Measurements from ENCODE around the gene TRIM9.

The TRIM9 gene

DNA sequence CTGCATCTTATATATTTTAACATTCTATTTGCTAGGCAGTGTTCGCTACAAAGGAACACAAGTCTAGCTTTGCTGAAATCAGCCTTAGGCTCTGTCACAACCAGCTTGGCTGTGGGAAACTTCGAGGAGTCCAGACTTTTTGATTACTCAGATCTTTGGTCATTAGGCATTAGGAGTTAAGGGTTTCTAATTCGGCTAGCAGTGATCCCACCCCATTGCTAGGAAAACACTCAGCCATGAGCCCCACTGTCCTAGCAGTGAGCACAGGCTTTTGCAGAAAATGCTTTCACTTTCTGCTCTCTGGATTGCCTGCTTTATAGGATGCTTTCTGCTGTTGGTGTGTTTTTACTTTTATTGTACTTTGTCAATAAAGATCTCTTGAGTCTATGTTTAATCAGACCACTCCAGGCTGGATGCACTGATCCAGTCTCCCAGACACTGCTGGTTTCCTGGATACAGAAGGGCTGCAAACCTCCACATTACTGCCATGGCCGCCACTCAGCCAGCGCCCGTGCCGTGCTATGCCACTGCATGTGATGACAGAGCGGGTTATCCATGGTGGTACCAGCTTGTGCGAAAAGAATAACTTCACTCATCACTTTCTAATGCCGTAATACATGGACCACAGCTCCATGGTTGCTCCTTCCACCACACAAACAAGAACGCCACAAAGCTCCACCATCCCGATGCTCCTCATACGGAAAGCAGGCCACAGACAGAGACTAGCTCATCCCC lies 109.6 kb downstream of the TRIM9 start:
- ChIA-PET CTCF (no interaction called here), POLR2A (ENCODE audit: low non-redundant PET) (no interaction called here)
- TF ChIP-seq, protein P1, sequence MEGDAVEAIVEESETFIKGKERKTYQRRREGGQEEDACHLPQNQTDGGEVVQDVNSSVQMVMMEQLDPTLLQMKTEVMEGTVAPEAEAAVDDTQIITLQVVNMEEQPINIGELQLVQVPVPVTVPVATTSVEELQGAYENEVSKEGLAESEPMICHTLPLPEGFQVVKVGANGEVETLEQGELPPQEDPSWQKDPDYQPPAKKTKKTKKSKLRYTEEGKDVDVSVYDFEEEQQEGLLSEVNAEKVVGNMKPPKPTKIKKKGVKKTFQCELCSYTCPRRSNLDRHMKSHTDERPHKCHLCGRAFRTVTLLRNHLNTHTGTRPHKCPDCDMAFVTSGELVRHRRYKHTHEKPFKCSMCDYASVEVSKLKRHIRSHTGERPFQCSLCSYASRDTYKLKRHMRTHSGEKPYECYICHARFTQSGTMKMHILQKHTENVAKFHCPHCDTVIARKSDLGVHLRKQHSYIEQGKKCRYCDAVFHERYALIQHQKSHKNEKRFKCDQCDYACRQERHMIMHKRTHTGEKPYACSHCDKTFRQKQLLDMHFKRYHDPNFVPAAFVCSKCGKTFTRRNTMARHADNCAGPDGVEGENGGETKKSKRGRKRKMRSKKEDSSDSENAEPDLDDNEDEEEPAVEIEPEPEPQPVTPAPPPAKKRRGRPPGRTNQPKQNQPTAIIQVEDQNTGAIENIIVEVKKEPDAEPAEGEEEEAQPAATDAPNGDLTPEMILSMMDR (conservative IDR thresholded peaks at IDR 0.05; ENCODE audit: low read depth): no peak
- no peak overlapping the region for H3K27ac ChIP-seq
- DNase-seq (ENCODE audit: low spot score): no peak

DNA sequence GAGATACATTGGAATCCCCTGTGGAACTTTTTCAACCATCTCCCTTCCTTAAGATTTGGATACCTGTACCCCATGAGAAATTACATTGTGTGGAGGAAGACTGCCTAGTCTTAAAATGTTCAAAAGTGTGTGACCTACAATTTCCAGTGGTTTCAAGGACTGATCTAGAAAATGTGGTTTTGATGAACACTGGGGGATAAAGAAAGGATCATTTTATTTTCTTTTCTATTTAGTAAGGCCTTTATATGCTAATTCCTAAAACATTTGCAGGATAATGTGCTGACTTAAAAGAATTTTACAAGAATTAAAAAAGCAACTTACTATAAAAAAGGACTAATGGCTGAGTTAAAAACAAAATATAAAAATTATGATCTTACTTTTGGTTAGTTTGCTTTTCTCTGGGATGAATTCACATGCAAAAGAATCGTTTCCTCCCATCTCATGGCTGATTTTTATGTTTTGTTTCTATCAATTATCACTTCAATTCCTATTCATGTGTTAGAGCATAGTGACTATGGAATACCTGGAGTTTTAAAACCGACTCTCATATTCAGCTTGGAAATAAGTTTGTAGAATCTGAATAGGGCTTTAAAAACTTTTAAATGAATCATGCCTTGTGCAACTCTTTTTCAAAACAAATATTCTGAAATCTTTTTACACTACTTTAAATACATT lies 110.7 kb downstream of the TRIM9 start:
- ChIA-PET CTCF (no interaction called here), POLR2A (ENCODE audit: low non-redundant PET) (no interaction called here)
- TF ChIP-seq, protein P1 (conservative IDR thresholded peaks at IDR 0.05; ENCODE audit: low read depth): no peak
- no peak for DNase-seq (ENCODE audit: low spot score)
- no peak overlapping the region for H3K27ac ChIP-seq

DNA sequence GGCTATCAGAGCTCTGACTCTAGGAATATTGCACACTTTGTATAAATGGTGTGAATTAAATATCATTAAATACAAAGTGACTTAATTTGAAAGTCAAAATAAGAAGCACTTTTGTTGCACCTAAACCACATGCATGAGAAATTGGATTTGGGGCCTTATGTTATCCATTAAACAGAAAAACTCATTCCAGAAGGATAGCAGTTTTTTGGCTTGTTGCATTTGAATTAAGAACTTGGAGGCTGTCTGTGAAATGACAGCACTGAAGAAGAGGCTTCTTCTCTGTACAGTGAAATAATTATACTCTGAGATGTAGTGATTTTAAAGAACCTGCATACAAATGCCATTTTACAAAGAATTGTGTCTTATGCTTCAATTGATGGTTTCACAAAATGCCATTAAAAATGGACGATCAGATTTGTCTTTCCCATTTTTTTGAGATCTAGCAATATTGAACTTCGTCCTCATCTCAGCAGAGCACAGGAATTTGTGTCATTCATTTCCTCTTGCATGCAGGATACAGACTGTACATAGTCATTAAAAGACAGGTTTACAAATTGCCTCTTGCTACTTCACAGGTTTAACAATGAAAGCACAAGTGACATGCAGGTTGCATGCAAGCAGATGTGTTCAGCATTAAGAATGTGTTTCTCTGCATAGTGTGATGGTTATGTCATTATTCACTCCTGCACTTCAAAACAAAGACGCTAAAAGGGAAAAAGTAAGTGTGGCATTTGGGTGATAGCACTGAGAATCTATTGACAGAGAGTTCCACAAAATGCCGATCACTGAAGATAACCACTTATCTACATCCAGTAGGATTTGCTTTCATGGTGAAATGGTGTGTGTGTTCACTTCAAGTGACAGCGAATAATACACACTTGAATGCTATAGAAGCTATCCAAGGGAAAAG lies 114.7 kb downstream of the TRIM9 start:
- CTCF ChIA-PET: no interaction called here

DNA sequence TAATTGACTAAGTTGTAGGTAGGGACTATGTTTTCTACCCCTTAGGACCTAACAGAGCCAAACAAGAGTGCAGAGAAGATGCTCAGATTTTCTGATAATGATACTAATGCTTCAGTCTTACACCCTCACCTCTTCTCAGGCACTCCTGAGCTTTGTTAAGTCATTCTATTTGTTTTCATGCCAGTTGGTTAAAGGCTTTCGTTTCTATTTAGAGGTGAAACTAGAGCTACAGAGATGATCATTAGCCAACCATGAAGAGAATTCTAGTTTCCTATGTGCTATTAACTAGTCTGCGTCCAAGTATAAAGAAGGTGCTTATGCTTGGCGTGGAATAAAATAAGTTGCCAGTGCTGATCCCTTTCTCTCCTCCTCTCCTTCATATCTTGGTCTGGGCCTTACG lies 116.0 kb downstream of the TRIM9 start:
- CTCF ChIA-PET: interaction anchor here (0.5 kb wide), 1 partner anchor 1167 kb away, joined by 3 read pairs; no protein-coding TSS in a partner anchor
- TF ChIP-seq, protein P1 (conservative IDR thresholded peaks at IDR 0.05; ENCODE audit: low read depth): no peak
- H3K27ac ChIP-seq: no peak overlapping the region
- DNase-seq (ENCODE audit: low spot score): no peak
- POLR2A ChIA-PET (ENCODE audit: low non-redundant PET): no interaction called here

More for the DNA sequence above, 114.7 kb downstream of the TRIM9 start:
- POLR2A ChIA-PET (ENCODE audit: low non-redundant PET): no interaction called here
- TF ChIP-seq, protein P1 (conservative IDR thresholded peaks at IDR 0.05; ENCODE audit: low read depth): no peak
- no peak overlapping the region for H3K27ac ChIP-seq
- no peak for DNase-seq (ENCODE audit: low spot score)

DNA sequence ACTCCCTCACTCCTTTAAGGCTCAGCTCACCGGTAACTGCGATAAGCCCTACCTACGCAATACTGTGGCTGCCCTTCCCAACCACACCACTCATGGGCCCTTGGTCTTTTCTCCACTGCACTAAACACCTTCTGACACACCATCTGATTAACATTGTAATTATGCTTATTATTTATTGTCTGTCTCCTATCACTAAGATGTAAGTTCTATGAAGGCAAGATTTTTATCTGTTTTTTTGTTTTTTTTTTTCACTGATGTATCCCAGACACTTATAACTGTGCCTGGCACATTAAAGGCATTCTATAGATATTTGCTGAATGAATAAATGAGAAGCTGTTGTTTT lies 116.4 kb downstream of the TRIM9 start:
- TF ChIP-seq, protein P1 (conservative IDR thresholded peaks at IDR 0.05; ENCODE audit: low read depth): no peak
- ChIA-PET POLR2A (ENCODE audit: low non-redundant PET) (no interaction called here), CTCF (interaction anchor here (0.5 kb wide), 1 partner anchor 1168 kb away, joined by 3 read pairs; no protein-coding TSS in a partner anchor)
- DNase-seq (ENCODE audit: low spot score): no peak
- no peak overlapping the region for H3K27ac ChIP-seq

DNA sequence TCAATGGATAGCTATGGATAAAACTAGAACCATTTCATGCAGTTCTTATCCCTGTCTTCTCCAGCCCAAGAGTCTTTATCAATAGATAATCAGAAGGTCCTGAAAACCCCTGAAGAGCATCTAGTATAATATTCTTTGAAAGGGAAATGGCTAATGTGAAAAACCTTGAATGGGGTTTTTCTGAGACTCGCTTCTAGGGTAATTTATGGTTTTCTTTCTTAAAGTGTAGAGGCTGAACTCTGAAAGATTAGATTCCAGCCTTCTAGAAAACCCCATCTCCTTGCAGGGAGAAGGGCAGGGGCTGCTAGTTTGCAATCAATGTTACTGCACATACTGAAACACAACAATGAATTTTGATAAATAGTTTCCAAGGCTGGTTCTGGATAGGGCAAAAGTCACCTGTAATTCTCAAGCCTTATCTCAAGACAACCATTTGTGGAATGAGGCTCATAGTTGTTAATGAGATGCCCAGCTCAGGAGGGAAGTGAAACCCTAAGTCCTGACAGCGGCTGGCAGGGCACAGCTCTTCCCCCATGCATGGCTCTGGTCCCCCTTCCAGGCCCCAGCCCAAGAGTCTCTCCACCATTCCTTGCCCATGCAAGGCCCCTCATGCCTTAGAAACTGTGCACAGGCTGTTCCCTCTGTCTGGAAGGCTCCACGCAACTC lies 116.9 kb downstream of the TRIM9 start:
- CTCF ChIA-PET: interaction anchor here (0.6 kb wide), 1 partner anchor 399 kb away, joined by 5 read pairs; no protein-coding TSS in a partner anchor
- POLR2A ChIA-PET (ENCODE audit: low non-redundant PET): no interaction called here
- H3K27ac ChIP-seq: no peak overlapping the region
- TF ChIP-seq, protein P1 (conservative IDR thresholded peaks at IDR 0.05; ENCODE audit: low read depth): no peak
- no peak for DNase-seq (ENCODE audit: low spot score)

All from RWPE1 (cell line).